ENCODE results near the gene PFN3. TPM values are rescaled to one million over a fixed set of nuclear protein-coding genes. Genes with fewer than 3 reads are reported as not detected.

Gene PFN3
- total RNA-seq, 3 donors from 2014 or later (not counting 1 experiment from before 2014, with no cell fraction given), result not detected

GRCh38 chr5:177440211-177440989 lies 39.9 kb upstream of the PFN3 start:
- intact Hi-C loops (cut with micrococcal nuclease), result no loop called here
- Mint-ChIP-seq H3K4me3 (no peak overlapping the region), H3K9me3 (no peaks in the 10 kb centered on the region), H3K36me3 (no peaks in the 10 kb centered on the region), H3K4me1 (peaks cover 19 to 50% of the 10 kb centered on the region in 2 donors), H3K27ac (peak overlapping the region; percentile 47 to 72), H3K27me3 (ENCODE audit: low read depth in 2 of 2) (no peaks in the 10 kb centered on the region)
- Histone ChIP-seq H3K9me3 (ENCODE audit: control insufficient read depth, insufficient read depth, low read length) (no peaks in the 10 kb centered on the region), H3K4me1 (ENCODE audit: control insufficient read depth, insufficient read depth, low read length) (peaks cover 44% of the 10 kb centered on the region), H3K27me3 (ENCODE audit: control insufficient read depth, insufficient read depth, low read length) (no peaks in the 10 kb centered on the region), H3K27ac (ENCODE audit: low read length) (no peak overlapping the region), H3K4me3 (ENCODE audit: low read length) (no peak overlapping the region), H3K36me3 (ENCODE audit: control insufficient read depth, insufficient read depth, low read length) (peaks cover 73% of the 10 kb centered on the region)
- ATAC-seq (peak in 1 of 3 donors; percentile 25), DNase-seq (peak in 1 of 2 donors; percentile 85)
- 89% methylated on average over 24 of the region's 24 CpGs for WGBS (ENCODE audit: insufficient coverage)
- TF ChIP-seq, protein P1, sequence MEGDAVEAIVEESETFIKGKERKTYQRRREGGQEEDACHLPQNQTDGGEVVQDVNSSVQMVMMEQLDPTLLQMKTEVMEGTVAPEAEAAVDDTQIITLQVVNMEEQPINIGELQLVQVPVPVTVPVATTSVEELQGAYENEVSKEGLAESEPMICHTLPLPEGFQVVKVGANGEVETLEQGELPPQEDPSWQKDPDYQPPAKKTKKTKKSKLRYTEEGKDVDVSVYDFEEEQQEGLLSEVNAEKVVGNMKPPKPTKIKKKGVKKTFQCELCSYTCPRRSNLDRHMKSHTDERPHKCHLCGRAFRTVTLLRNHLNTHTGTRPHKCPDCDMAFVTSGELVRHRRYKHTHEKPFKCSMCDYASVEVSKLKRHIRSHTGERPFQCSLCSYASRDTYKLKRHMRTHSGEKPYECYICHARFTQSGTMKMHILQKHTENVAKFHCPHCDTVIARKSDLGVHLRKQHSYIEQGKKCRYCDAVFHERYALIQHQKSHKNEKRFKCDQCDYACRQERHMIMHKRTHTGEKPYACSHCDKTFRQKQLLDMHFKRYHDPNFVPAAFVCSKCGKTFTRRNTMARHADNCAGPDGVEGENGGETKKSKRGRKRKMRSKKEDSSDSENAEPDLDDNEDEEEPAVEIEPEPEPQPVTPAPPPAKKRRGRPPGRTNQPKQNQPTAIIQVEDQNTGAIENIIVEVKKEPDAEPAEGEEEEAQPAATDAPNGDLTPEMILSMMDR (IDR thresholded peaks at IDR 0.05), result no peak

DNA sequence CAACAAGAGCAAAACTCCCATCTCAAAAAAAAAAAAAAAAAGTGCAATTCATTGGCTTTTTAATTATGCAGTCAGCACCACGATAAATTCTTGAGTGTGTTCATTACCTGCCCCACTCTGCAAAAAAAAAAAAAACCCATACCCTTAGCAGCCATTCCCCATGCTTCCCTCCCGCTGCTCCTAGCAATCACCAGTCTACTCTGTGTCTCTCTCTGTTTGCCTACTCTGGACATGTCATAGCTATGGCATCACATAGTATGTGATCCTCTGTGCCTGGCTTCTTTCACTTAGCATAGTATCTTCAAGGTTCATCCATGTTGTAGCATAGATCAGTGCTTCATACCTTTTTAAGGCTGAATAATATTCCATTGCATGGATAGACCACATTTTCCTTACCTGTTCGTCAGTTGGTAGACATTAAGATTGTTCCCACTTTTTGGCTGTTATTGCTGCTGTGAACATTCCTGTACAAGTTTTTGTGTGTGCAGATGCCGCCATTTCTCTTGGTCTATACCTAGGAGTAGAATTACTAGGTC lies 39.1 kb upstream of the PFN3 start:
- Mint-ChIP-seq H3K27me3 (ENCODE audit: low read depth in 2 of 2) (no peaks in the 10 kb centered on the region), H3K4me3 (no peak overlapping the region), H3K9me3 (no peaks in the 10 kb centered on the region), H3K27ac (peak overlapping the region; percentile 47 to 72), H3K36me3 (no peaks in the 10 kb centered on the region), H3K4me1 (peaks cover 10 to 46% of the 10 kb centered on the region in 2 donors)
- Histone ChIP-seq H3K27me3 (ENCODE audit: control insufficient read depth, insufficient read depth, low read length) (no peaks in the 10 kb centered on the region), H3K4me1 (ENCODE audit: control insufficient read depth, insufficient read depth, low read length) (peaks cover 44% of the 10 kb centered on the region), H3K27ac (ENCODE audit: low read length) (no peak overlapping the region), H3K9me3 (ENCODE audit: control insufficient read depth, insufficient read depth, low read length) (no peaks in the 10 kb centered on the region), H3K4me3 (ENCODE audit: low read length) (no peak overlapping the region), H3K36me3 (ENCODE audit: control insufficient read depth, insufficient read depth, low read length) (peaks cover 82% of the 10 kb centered on the region)
- peak in 1 of 2 donors; percentile 7 for DNase-seq
- no peak for ATAC-seq
- 97% methylated on average over 4 of the region's 4 CpGs for WGBS (ENCODE audit: insufficient coverage)
- intact Hi-C loops (cut with micrococcal nuclease), result no loop called here
- TF ChIP-seq, protein P1 (IDR thresholded peaks at IDR 0.05), result no peak

DNA sequence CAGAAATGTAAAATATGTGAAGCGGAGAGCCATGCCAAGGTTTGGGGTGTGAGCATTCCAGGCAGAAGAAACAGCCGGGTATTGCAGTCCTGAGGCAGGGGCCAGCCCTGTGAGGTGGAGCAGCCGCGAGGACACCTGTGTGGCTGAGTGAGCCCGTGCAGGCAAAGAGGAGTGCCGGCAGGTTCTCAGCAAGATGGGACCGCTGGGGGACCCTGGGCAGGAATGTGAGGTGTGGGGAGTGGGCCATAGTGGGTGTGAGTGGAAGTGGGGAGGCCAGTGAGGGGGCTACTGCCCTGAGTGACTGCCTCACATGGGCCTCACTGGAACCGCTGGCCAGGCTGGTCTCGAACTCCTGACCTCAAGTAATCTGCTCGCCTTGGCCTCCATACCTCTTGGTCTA lies 38.0 kb upstream of the PFN3 start:
- Histone ChIP-seq H3K9me3 (ENCODE audit: control insufficient read depth, insufficient read depth, low read length) (no peaks in the 10 kb centered on the region), H3K4me1 (ENCODE audit: control insufficient read depth, insufficient read depth, low read length) (peaks cover 48% of the 10 kb centered on the region), H3K27me3 (ENCODE audit: control insufficient read depth, insufficient read depth, low read length) (no peaks in the 10 kb centered on the region), H3K27ac (ENCODE audit: low read length) (no peak overlapping the region), H3K4me3 (ENCODE audit: low read length) (no peak overlapping the region), H3K36me3 (ENCODE audit: control insufficient read depth, insufficient read depth, low read length) (peaks cover 89% of the 10 kb centered on the region)
- Mint-ChIP-seq H3K9me3 (no peaks in the 10 kb centered on the region), H3K27me3 (ENCODE audit: low read depth in 2 of 2) (no peaks in the 10 kb centered on the region), H3K4me1 (peaks cover 7 to 45% of the 10 kb centered on the region in 2 donors), H3K4me3 (no peak overlapping the region), H3K27ac (peak overlapping the region; percentile 38 to 48), H3K36me3 (no peaks in the 10 kb centered on the region)
- intact Hi-C loops (cut with micrococcal nuclease), result no loop called here
- TF ChIP-seq, protein P1 (IDR thresholded peaks at IDR 0.05), result no peak
- no peak for ATAC-seq
- no peak for DNase-seq
- WGBS (ENCODE audit: insufficient coverage), result 92% methylated on average over 10 of the region's 10 CpGs
